LNCaP clone FGC (cell line): ENCODE data around the gene BAZ2B.
A peak's percentile ranks its signal among the peaks of the same experiment; 100 is the strongest.

Experiments
- DNase-seq: peaks from one replicate; pipeline ENCODE4 v3.0.0-alpha.2; 2011; ENCODE audit warnings: low read depth
- H3K4me3 ChIP-seq: 2 replicates; pipeline ENCODE4 v1.5.1; 2011; ENCODE audit warnings: mild to moderate bottlenecking, low read depth, low read length, control low read depth
- CTCF ChIP-seq: IDR thresholded peaks from 2 replicates; pipeline ENCODE4 v1.5.1; 2012; ENCODE audit warnings: mild to moderate bottlenecking; ENCODE audit not compliant: control insufficient read depth, insufficient read depth; ENCODE audit errors: extremely low read depth

Gene BAZ2B

GRCh38 chr2:159561786-159562185 is 54.6 kb downstream of the BAZ2B start:
- no peak for DNase-seq
- TF ChIP-seq CTCF = no peak
- no peak overlapping the region for H3K4me3 ChIP-seq

- no peak for DNase-seq
- no peak for TF ChIP-seq CTCF
- H3K4me3 ChIP-seq = no peak overlapping the region
Observed at GRCh38 chr2:159561242-159561641, 55.1 kb downstream of the BAZ2B start.

- DNase-seq = no peak
- no peak overlapping the region for H3K4me3 ChIP-seq
- TF ChIP-seq CTCF = no peak
Observed at GRCh38 chr2:159559034-159559433, 57.3 kb downstream of the BAZ2B start.

- H3K4me3 ChIP-seq = no peak overlapping the region
- no peak for DNase-seq
- no peak for TF ChIP-seq CTCF
Observed at GRCh38 chr2:159558479-159558878, 57.9 kb downstream of the BAZ2B start.

GRCh38 chr2:159557437-159558034 is 58.8 kb downstream of the BAZ2B start:
- no peak for DNase-seq
- H3K4me3 ChIP-seq = no peak overlapping the region
- TF ChIP-seq CTCF = peak; percentile 32

- TF ChIP-seq CTCF = no peak
- DNase-seq = no peak
Observed at GRCh38 chr2:159555651-159556392, 60.5 kb downstream of the BAZ2B start.

More at GRCh38 chr2:159555651-159556392, 60.5 kb downstream of the BAZ2B start:
- no peak overlapping the region for H3K4me3 ChIP-seq
